H9 (cell line): ENCODE data around the gene AIG1. TPM values are rescaled to one million over a fixed set of nuclear protein-coding genes. Genes with fewer than 3 reads are reported as not detected.

ENCODE experiments used
- DNase-seq: peaks from one replicate; pipeline ENCODE4 v3.0.0-alpha.2; 2017
- H2AFZ ChIP-seq: one replicate; pipeline ENCODE4 v1.6.1; 2013; ENCODE audit warnings: mild to moderate bottlenecking, low read length, control low read depth, moderate library complexity
- H2AK5ac ChIP-seq: 2 replicates; pipeline ENCODE4 v1.6.1; 2013; ENCODE audit warnings: low read length, control low read depth, mixed read lengths; ENCODE audit not compliant: insufficient read length
- H2BK120ac ChIP-seq: one replicate; pipeline ENCODE4 v1.6.1; 2013; ENCODE audit warnings: low read depth, mild to moderate bottlenecking, low read length, control low read depth, inconsistent platforms; ENCODE audit not compliant: poor library complexity, severe bottlenecking
- H2BK12ac ChIP-seq: 2 replicates; pipeline ENCODE4 v1.6.1; 2013; ENCODE audit warnings: low read length, control low read depth, mixed read lengths, low read depth; ENCODE audit not compliant: insufficient read length
- H2BK15ac ChIP-seq: 2 replicates; pipeline ENCODE4 v1.6.1; 2013; ENCODE audit warnings: low read depth, low read length, control low read depth
- H2BK20ac ChIP-seq: one replicate; pipeline ENCODE4 v1.6.1; 2013; ENCODE audit warnings: low read depth, mild to moderate bottlenecking, low read length, control low read depth, inconsistent platforms; ENCODE audit not compliant: poor library complexity, severe bottlenecking
- H2BK5ac ChIP-seq: 2 replicates; pipeline ENCODE4 v1.6.1; 2013; ENCODE audit warnings: low read length, control low read depth, mixed read lengths; ENCODE audit not compliant: insufficient read length
- H3K14ac ChIP-seq: 2 replicates; pipeline ENCODE4 v1.6.1; 2013; ENCODE audit warnings: low read length, control low read depth; ENCODE audit not compliant: insufficient read depth
- H3K18ac ChIP-seq: 2 replicates; pipeline ENCODE4 v1.6.1; 2013; ENCODE audit warnings: low read depth, mild to moderate bottlenecking, mixed read lengths, low read length, control low read depth; ENCODE audit not compliant: insufficient read length
- H3K23ac ChIP-seq: 2 replicates; pipeline ENCODE4 v1.6.1; 2013; ENCODE audit warnings: low read length, control low read depth, mixed read lengths, low read depth; ENCODE audit not compliant: insufficient read length
- H3K23me2 ChIP-seq: 2 replicates; pipeline ENCODE4 v1.6.1; 2013; ENCODE audit warnings: low read depth, mild to moderate bottlenecking, mixed read lengths, low read length, control low read depth; ENCODE audit not compliant: insufficient read length, poor library complexity, severe bottlenecking
- H3K27ac ChIP-seq: 2 replicates; pipeline ENCODE4 v1.5.1; 2013; ENCODE audit warnings: low read length, control low read depth, mixed read lengths, low read depth; ENCODE audit not compliant: insufficient read length
- H3K27me3 ChIP-seq: 2 replicates; pipeline ENCODE4 v1.6.1; 2013; ENCODE audit warnings: low read length, control low read depth, inconsistent platforms; ENCODE audit not compliant: insufficient read depth
- H3K4ac ChIP-seq: 2 replicates; pipeline ENCODE4 v1.6.1; 2013; ENCODE audit warnings: low read depth, mild to moderate bottlenecking, control low read depth, inconsistent platforms, low read length, moderate library complexity
- H3K4me1 ChIP-seq: 2 replicates; pipeline ENCODE4 v1.6.1; 2013; ENCODE audit warnings: low read length, control low read depth, inconsistent platforms; ENCODE audit not compliant: insufficient read depth
- H3K4me2 ChIP-seq: 2 replicates; pipeline ENCODE4 v1.6.1; 2013; ENCODE audit warnings: low read length, control low read depth, mixed read lengths; ENCODE audit not compliant: insufficient read length, insufficient read depth
- H3K56ac ChIP-seq: 2 replicates; pipeline ENCODE4 v1.6.1; 2013; ENCODE audit warnings: low read depth, mild to moderate bottlenecking, mixed read lengths, low read length, control low read depth; ENCODE audit not compliant: insufficient read length
- H3K79me1 ChIP-seq: 2 replicates; pipeline ENCODE4 v1.6.1; 2013; ENCODE audit warnings: low read depth, mild to moderate bottlenecking, moderate library complexity, low read length, control low read depth, inconsistent platforms; ENCODE audit not compliant: insufficient read depth, poor library complexity, severe bottlenecking
- H3K79me2 ChIP-seq: 2 replicates; pipeline ENCODE4 v1.6.1; 2013; ENCODE audit warnings: low read length, control low read depth, inconsistent platforms; ENCODE audit not compliant: insufficient read depth
- H3K9ac ChIP-seq: 2 replicates; pipeline ENCODE4 v1.6.1; 2013; ENCODE audit warnings: low read length, control low read depth, mixed read lengths; ENCODE audit not compliant: insufficient read length; ENCODE audit errors: extremely low read depth
- H3K9me3 ChIP-seq: one replicate; pipeline ENCODE4 v1.6.1; 2013; ENCODE audit warnings: low read depth, low read length, inconsistent platforms; ENCODE audit not compliant: control insufficient read depth
- H3T11ph ChIP-seq: one replicate; pipeline ENCODE4 v1.6.1; 2013; ENCODE audit warnings: mild to moderate bottlenecking, low read length, control low read depth, inconsistent platforms
- H4K20me1 ChIP-seq: one replicate; pipeline ENCODE4 v1.6.1; 2013; ENCODE audit not compliant: control insufficient read depth, insufficient read length, insufficient read depth
- H4K5ac ChIP-seq: 2 replicates; pipeline ENCODE4 v1.6.1; 2013; ENCODE audit warnings: low read depth, mild to moderate bottlenecking, mixed read lengths, low read length, control low read depth; ENCODE audit not compliant: insufficient read length
- H4K8ac ChIP-seq: replicated peaks from 2 replicates; pipeline ENCODE4 v1.6.1; 2013; ENCODE audit warnings: low read length, control low read depth, mixed read lengths, low read depth; ENCODE audit not compliant: insufficient read length
- H4K91ac ChIP-seq: 2 replicates; pipeline ENCODE4 v1.6.1; 2013; ENCODE audit warnings: low read depth, mild to moderate bottlenecking, moderate library complexity, mixed read lengths, low read length, control low read depth; ENCODE audit not compliant: insufficient read length
- H3K27ac Mint-ChIP-seq, 3 experiments: 2 replicates in 2 of 3; 3 replicates in 1 of 3; pipeline ENCODE4 v1.8.0; 2020 to 2021; ENCODE audit warnings: mixed read lengths in 3 of 3, mild to moderate bottlenecking in 1 of 3, moderate library complexity in 1 of 3
- H3K27me3 Mint-ChIP-seq: 2 replicates; pipeline ENCODE4 v1.8.0; 2021; ENCODE audit warnings: low read depth, mild to moderate bottlenecking, moderate library complexity, mixed read lengths
- H3K36me3 Mint-ChIP-seq, 3 experiments: 2 replicates in 2 of 3; 3 replicates in 1 of 3; pipeline ENCODE4 v1.8.0; 2020 to 2021; ENCODE audit warnings: low read depth in 3 of 3, mixed read lengths in 3 of 3; ENCODE audit not compliant: insufficient read depth in 1 of 3
- H3K4me1 Mint-ChIP-seq, 2 experiments: 2 replicates each; pipeline ENCODE4 v1.8.0; 2020; ENCODE audit warnings: mixed read lengths in 2 of 2
- H3K4me3 Mint-ChIP-seq, 2 experiments: 2 replicates in 1 of 2; 3 replicates in 1 of 2; pipeline ENCODE4 v1.8.0; 2020 to 2021; ENCODE audit warnings: mild to moderate bottlenecking in 2 of 2, mixed read lengths in 2 of 2, moderate library complexity in 1 of 2
- H3K9me3 Mint-ChIP-seq, 2 experiments: 2 replicates in 1 of 2; 3 replicates in 1 of 2; pipeline ENCODE4 v1.8.0; 2020; ENCODE audit warnings: mild to moderate bottlenecking in 2 of 2, mixed read lengths in 2 of 2, moderate library complexity in 1 of 2
- CTCF ChIP-seq: fragments of 200-600 bp; sonication (generic); conservative IDR thresholded peaks from 3 replicates; pipeline ENCODE4 v1.8.0; 2021; ENCODE audit warnings: antibody characterized with exemption, mild to moderate bottlenecking
- WGBS: extraction: QIAGEN DNeasy Blood & Tissue Kit; methylation state at CpG from one replicate; pipeline ENCODE4 v1.1.7; 2013; ENCODE audit warnings: missing lambda C conversion rate, low lambda C conversion rate, mixed read lengths; ENCODE audit not compliant: insufficient read length; ENCODE audit errors: extremely low coverage; 5-methylcytosine and 5-hydroxymethylcytosine counted together
- total RNA-seq: library from RNA; stranded (reverse); gene quantifications from 2 replicates; pipeline ENCODE4 v1.2.1, GENCODE V29; 2021

AIG1 gene
- total RNA-seq, 1 experiment from 2014 or later: 44.6 TPM

- Histone ChIP-seq H3K23ac (no peak overlapping the region), H3K14ac (no peak overlapping the region), H4K20me1 (no peaks in the 10 kb centered on the region), H2BK5ac (no peak overlapping the region), H3K79me1 (no peaks in the 10 kb centered on the region), H3K56ac (no peak overlapping the region), H3K9me3 (no peaks in the 10 kb centered on the region), H4K8ac (no peak overlapping the region), H2BK120ac (no peak overlapping the region), H3K23me2 (no peaks in the 10 kb centered on the region), H2AK5ac (no peak overlapping the region), H3K27me3 (no peaks in the 10 kb centered on the region), H3K4me2 (no peak overlapping the region), H2AFZ (no peak overlapping the region), H3K4ac (no peak overlapping the region), H3K18ac (no peak overlapping the region), H3K9ac (no peak overlapping the region), H4K5ac (no peak overlapping the region), H2BK20ac (no peak overlapping the region), H3T11ph (no peak overlapping the region), H3K79me2 (no peaks in the 10 kb centered on the region; the same call in 1 of the 2 replicates), H2BK12ac (no peak overlapping the region), H3K4me1 (no peaks in the 10 kb centered on the region; the same call in 1 of the 2 replicates), H2BK15ac (no peak overlapping the region), H3K27ac (no peak overlapping the region), H4K91ac (no peak overlapping the region)
- peak overlapping the region in 1 of 3 experiments; percentile 5; a peak in 1 of 7 replicates for H3K27ac Mint-ChIP-seq
- H3K27me3 Mint-ChIP-seq: no peaks in the 10 kb centered on the region
- DNase-seq: peak; percentile 39
- peak; percentile 58; the same call in 2 of the 3 replicates for TF ChIP-seq CTCF
- H3K4me3 Mint-ChIP-seq: no peak overlapping the region
- no CpG with 5 or more reads among the region's 12 CpGs for WGBS
- peaks cover 15 to 18% of the 10 kb centered on the region in 2 experiments for H3K9me3 Mint-ChIP-seq
- peaks cover 4 to 14% of the 10 kb centered on the region in 2 experiments; a peak in 3 of 4 replicates for H3K4me1 Mint-ChIP-seq
- H3K36me3 Mint-ChIP-seq: peaks cover 23 to 56% (median 46%) of the 10 kb centered on the region in 3 experiments
Observed at GRCh38 chr6:143176090-143177021, 115.7 kb downstream of the AIG1 start.
